ENCODE measurements around the gene KRT9. TPM values are rescaled to one million over a fixed set of nuclear protein-coding genes. Genes with fewer than 3 reads are reported as not detected.

KRT9 gene
- total and polyA plus RNA-seq, 9 of the 15 experiments (the other 6 are each of a cell fraction or from before 2014, with no cell fraction given), result 0.03 TPM; not detected in 8

GRCh38 chr17:41534899-41535546 is 36.8 kb downstream of the KRT9 start (continued):
- TF ChIP-seq USF2 (CRISPR knock-in tag; IDR thresholded peaks at IDR 0.05), result no peak

GRCh38 chr17:41533613-41534012 is 38.2 kb downstream of the KRT9 start:
- Histone ChIP-seq H3K4me3 (no peak overlapping the region), H3K9ac (ENCODE audit: insufficient read depth in 1 of 2, low read depth in 2 of 2, low read length in 2 of 2) (no peak overlapping the region), H4K20me1 (replicated peaks; ENCODE audit: control insufficient read depth, insufficient read depth, low read length) (no peaks in the 10 kb centered on the region), H3K9me3 (replicated peaks; ENCODE audit: control insufficient read depth, insufficient read depth, low read depth, low read length) (no peaks in the 10 kb centered on the region), H3K4me2 (ENCODE audit: insufficient read depth, low read length) (no peak overlapping the region), H3K27me3 (ENCODE audit: control insufficient read depth in 2 of 2, insufficient read depth in 2 of 2, low read length in 2 of 2) (no peaks in the 10 kb centered on the region), H3K36me3 (ENCODE audit: control insufficient read depth, insufficient read depth, low read length) (no peaks in the 10 kb centered on the region), H3K79me2 (ENCODE audit: control insufficient read depth, insufficient read depth, low read length) (peaks cover 4% of the 10 kb centered on the region; the same call in 1 of the 3 replicates), H3K9me1 (ENCODE audit: control insufficient read depth, insufficient read depth, low read length) (no peaks in the 10 kb centered on the region), H2AFZ (ENCODE audit: low read depth, low read length) (0 out of 2 replicates have a peak overlapping the region, but pooled peaks have one; percentile 5), H3K27ac (ENCODE audit: extremely low read depth, low read depth, low read length) (no peak overlapping the region), H3K4me1 (replicated peaks in 1 of 2; ENCODE audit: control insufficient read depth in 2 of 2, insufficient read depth in 2 of 2, low read length in 2 of 2) (peaks cover 33 to 44% of the 10 kb centered on the region in 2 experiments)
- 76% methylated on average over 7 of the region's 7 CpGs for WGBS (ENCODE audit: insufficient coverage, low coverage, missing lambda C conversion rate)
- FAIRE-seq (no peak), ATAC-seq (no peak), DNase-seq (ENCODE audit: extremely low read depth in 1 of 4, low spot score in 3 of 4) (no peak)
- BruUV-seq (replicated peaks), result no TSS peak
- ChIA-PET POLR2A (interaction anchor here (1.2 to 1.6 kb wide), 2 partner anchors 10 to 11 kb away, joined by 5 to 8 read pairs; no protein-coding TSS in a partner anchor), CTCF (ENCODE audit: low intra/inter-chr PET ratio) (no interaction called here)
- peak; percentile 67 for TF ChIP-seq C11orf30 (IDR thresholded peaks at IDR 0.05; ENCODE audit: low read depth)
- TF ChIP-seq MAFG (tag; conservative IDR thresholded peaks at IDR 0.05), result peak; percentile 32; the same call in 1 of the 2 replicates
- peak; percentile 85 for TF ChIP-seq ZNF316 (IDR thresholded peaks at IDR 0.05)
- no peak for TF ChIP-seq NR2C2 (CRISPR knock-in tag; IDR thresholded peaks at IDR 0.05)
- no peak for TF ChIP-seq NR2C2 (tag; IDR thresholded peaks at IDR 0.05)
- in situ Hi-C loops (cut with MboI) (no loop called here), intact Hi-C loops (cut with micrococcal nuclease) (no loop called here)
